Measurements from ENCODE around the gene SPOCK3. TPM values are rescaled to one million over a fixed set of nuclear protein-coding genes. Genes with fewer than 3 reads are reported as not detected.

Gene SPOCK3
- total and polyA plus RNA-seq, 8 donors = 0.15 to 2.1 (median 0.92) TPM

- ATAC-seq = no peak
Observed at GRCh38 chr4:167084321-167084720, 150.0 kb downstream of the SPOCK3 start.

GRCh38 chr4:167079762-167080161 is 154.5 kb downstream of the SPOCK3 start:
- Histone ChIP-seq H3K27ac (no peak overlapping the region), H3K9me3 (no peaks in the 10 kb centered on the region), H3K27me3 (no peaks in the 10 kb centered on the region), H3K4me3 (no peak overlapping the region), H3K36me3 (no peaks in the 10 kb centered on the region), H3K4me1 (no peaks in the 10 kb centered on the region)
- ATAC-seq (no peak), DNase-seq (no peak)
- intact Hi-C loops (cut with DNase I) = no loop called here
- TF ChIP-seq CTCF (IDR thresholded peaks at IDR 0.05) = no peak

More at GRCh38 chr4:167084321-167084720, 150.0 kb downstream of the SPOCK3 start:
- H3K4me1 ChIP-seq = no peaks in the 10 kb centered on the region
- no peaks in the 10 kb centered on the region for H3K36me3 ChIP-seq
- no peaks in the 10 kb centered on the region for H3K9me3 ChIP-seq
- no peak for TF ChIP-seq CTCF (IDR thresholded peaks at IDR 0.05)
- intact Hi-C loops (cut with DNase I) = no loop called here
- no peak for DNase-seq
- no peak overlapping the region for H3K27ac ChIP-seq
- H3K27me3 ChIP-seq = no peaks in the 10 kb centered on the region
- no peak overlapping the region for H3K4me3 ChIP-seq

- no peak overlapping the region for H3K4me3 ChIP-seq
- no peaks in the 10 kb centered on the region for H3K36me3 ChIP-seq
- no peak for TF ChIP-seq CTCF (IDR thresholded peaks at IDR 0.05)
- intact Hi-C loops (cut with DNase I) = no loop called here
- H3K4me1 ChIP-seq = no peaks in the 10 kb centered on the region
- no peak for DNase-seq
- H3K9me3 ChIP-seq = peaks cover 0 to 5% of the 10 kb centered on the region in 2 donors
- no peaks in the 10 kb centered on the region for H3K27me3 ChIP-seq
- no peak for ATAC-seq
- H3K27ac ChIP-seq = no peak overlapping the region
Observed at GRCh38 chr4:167052631-167053091, 181.6 kb downstream of the SPOCK3 start.

- no peak overlapping the region for H3K27ac ChIP-seq
Observed at GRCh38 chr4:167049257-167049656, 185.0 kb downstream of the SPOCK3 start.

GRCh38 chr4:167041524-167041923 is 192.8 kb downstream of the SPOCK3 start:
- no peak for TF ChIP-seq CTCF (IDR thresholded peaks at IDR 0.05)
- H3K9me3 ChIP-seq = no peaks in the 10 kb centered on the region
- H3K4me1 ChIP-seq = no peaks in the 10 kb centered on the region
- H3K4me3 ChIP-seq = no peak overlapping the region
- intact Hi-C loops (cut with DNase I) = no loop called here
- ATAC-seq (no peak), DNase-seq (no peak)
- no peak overlapping the region for H3K27ac ChIP-seq
- no peaks in the 10 kb centered on the region for H3K27me3 ChIP-seq
- H3K36me3 ChIP-seq = no peaks in the 10 kb centered on the region

More at GRCh38 chr4:167049257-167049656, 185.0 kb downstream of the SPOCK3 start:
- no peak for TF ChIP-seq CTCF (IDR thresholded peaks at IDR 0.05)
- intact Hi-C loops (cut with DNase I) = no loop called here
- no peaks in the 10 kb centered on the region for H3K36me3 ChIP-seq
- no peaks in the 10 kb centered on the region for H3K9me3 ChIP-seq
- H3K4me1 ChIP-seq = no peaks in the 10 kb centered on the region
- no peak overlapping the region for H3K4me3 ChIP-seq
- DNase-seq (no peak), ATAC-seq (no peak)
- no peaks in the 10 kb centered on the region for H3K27me3 ChIP-seq
